NCI-H187 (cell line): Measurements from ENCODE around the gene ATP2B2.

Source experiments
- DNase-seq, 2 experiments: peaks; one replicate each; lab custom pipeline; 2025; lab: John Stamatoyannopoulos, UW

Gene ATP2B2

GRCh38 chr3:10510743-10511432 lies 5.5 kb upstream of the ATP2B2 start:
- DNase-seq = no peak

GRCh38 chr3:10510086-10510742 lies 4.8 kb upstream of the ATP2B2 start:
- no peak for DNase-seq

- DNase-seq = no peak
Measured at GRCh38 chr3:10509325-10509724, 3.9 kb upstream of the ATP2B2 start.

GRCh38 chr3:10508619-10509260 lies 3.4 kb upstream of the ATP2B2 start:
- DNase-seq = no peak

GRCh38 chr3:10508235-10508618 lies 2.8 kb upstream of the ATP2B2 start:
- no peak for DNase-seq

GRCh38 chr3:10507331-10507730 lies 1.9 kb upstream of the ATP2B2 start:
- no peak for DNase-seq

GRCh38 chr3:10506696-10507095 lies 1.3 kb upstream of the ATP2B2 start:
- no peak for DNase-seq

- no peak for DNase-seq
Measured at GRCh38 chr3:10505791-10506585, 602 bp upstream of the ATP2B2 start.

- no peak for DNase-seq
Measured at GRCh38 chr3:10504171-10505049, 976 bp downstream of the ATP2B2 start.

GRCh38 chr3:10503217-10503796 lies 2.1 kb downstream of the ATP2B2 start:
- no peak for DNase-seq

GRCh38 chr3:10502185-10502880 lies 3.1 kb downstream of the ATP2B2 start:
- no peak for DNase-seq

- DNase-seq = no peak
Measured at GRCh38 chr3:10501664-10502052, 3.7 kb downstream of the ATP2B2 start.

GRCh38 chr3:10500717-10501663 lies 4.4 kb downstream of the ATP2B2 start:
- DNase-seq = no peak

GRCh38 chr3:10498271-10498670 lies 7.1 kb downstream of the ATP2B2 start:
- no peak for DNase-seq

- no peak for DNase-seq
Measured at GRCh38 chr3:10497439-10497838, 7.9 kb downstream of the ATP2B2 start.

- no peak for DNase-seq
Measured at GRCh38 chr3:10496121-10496863, 9.1 kb downstream of the ATP2B2 start.

GRCh38 chr3:10495614-10496013 lies 9.8 kb downstream of the ATP2B2 start:
- no peak for DNase-seq

GRCh38 chr3:10495003-10495402 lies 10.4 kb downstream of the ATP2B2 start:
- DNase-seq = no peak

GRCh38 chr3:10494180-10494579 lies 11.2 kb downstream of the ATP2B2 start:
- DNase-seq = no peak
